Hematopoietic multipotent progenitor cell treated with erythropoietin and hydrocortisone succinate and interleukin-3 and kit ligand, for 15 days (in vitro differentiated cells): ENCODE data around the gene GPC5.

Experiments
- DNase-seq: peaks from one replicate; pipeline ENCODE4 v3.0.0-alpha.2; 2015; ENCODE audit warnings: low spot score

GPC5 gene

GRCh38 chr13:91595677-91596076 lies 197.3 kb downstream of the GPC5 start:
- no peak for DNase-seq

- DNase-seq = no peak
These were observed 198.4 kb downstream of the GPC5 start for GRCh38 chr13:91596842-91597241.

- no peak for DNase-seq
These were observed 200.2 kb downstream of the GPC5 start for GRCh38 chr13:91598655-91599054.

DNA sequence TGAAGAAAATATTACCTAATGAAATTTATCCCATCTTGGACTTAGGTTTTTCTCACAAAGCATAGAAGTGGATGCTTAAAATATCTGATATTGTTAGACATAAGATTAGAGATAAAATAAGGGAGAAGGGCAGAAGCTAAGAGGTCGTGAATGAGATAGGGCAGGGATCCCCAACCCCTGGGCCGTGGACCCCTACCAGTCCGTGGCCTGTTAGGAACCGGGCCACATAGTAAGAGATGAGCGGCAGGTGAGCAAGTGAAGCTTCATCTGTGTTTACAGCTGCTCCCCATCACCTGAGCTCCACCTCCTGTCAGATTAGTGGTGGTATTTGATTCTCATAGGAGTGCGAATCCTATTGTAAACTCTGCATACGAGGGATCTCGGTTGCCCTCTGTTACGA lies 202.9 kb downstream of the GPC5 start:
- no peak for DNase-seq

GRCh38 chr13:91601807-91602206 lies 203.4 kb downstream of the GPC5 start:
- no peak for DNase-seq

GRCh38 chr13:91609353-91609752 lies 210.9 kb downstream of the GPC5 start:
- DNase-seq = no peak

- no peak for DNase-seq
These were observed 219.9 kb downstream of the GPC5 start for GRCh38 chr13:91618315-91618714.

DNA sequence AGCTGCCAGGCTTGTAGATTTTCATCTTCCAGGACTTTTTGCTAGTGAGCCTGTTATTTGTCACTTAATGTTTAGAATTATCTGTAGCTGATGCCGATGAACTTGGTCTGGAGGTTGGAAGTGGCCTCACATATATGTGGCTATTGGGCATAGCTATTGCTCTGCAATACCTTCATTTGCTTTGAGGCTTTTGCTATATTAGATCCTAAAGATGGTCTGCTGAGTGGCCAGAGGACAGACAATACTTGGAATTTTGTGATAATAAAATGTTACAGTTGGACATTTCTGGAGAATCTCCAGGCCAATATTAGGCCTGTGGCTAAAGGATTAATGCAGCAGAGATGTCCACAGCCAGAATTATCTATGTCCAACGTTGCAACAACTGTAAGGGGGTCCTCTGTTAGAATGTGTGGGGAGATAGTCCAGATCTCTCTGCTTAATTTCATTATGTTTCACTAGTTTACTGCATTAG lies 222.3 kb downstream of the GPC5 start:
- DNase-seq = no peak

GRCh38 chr13:91621161-91621560 lies 222.7 kb downstream of the GPC5 start:
- DNase-seq = no peak

DNA sequence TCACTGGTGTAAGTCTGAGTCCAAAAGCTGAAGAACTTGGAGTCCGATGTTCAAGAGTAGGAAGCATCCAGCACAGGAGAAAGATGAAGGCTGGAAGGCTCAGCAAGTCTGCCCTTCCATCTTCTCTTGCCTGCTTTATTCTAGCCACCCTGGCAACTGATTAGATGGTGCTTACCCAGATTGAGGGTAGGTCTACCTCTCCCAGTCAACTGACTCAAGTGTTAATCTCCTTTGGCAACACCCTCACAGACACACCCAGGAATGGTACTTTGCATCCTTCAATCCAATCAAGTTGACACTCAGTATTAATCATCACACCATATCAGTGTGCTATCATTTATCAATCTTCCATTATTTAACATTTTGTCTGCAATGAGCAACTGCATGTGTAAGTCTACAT lies 223.5 kb downstream of the GPC5 start:
- DNase-seq = no peak

GRCh38 chr13:91622778-91623550 lies 224.5 kb downstream of the GPC5 start:
- no peak for DNase-seq

- no peak for DNase-seq
These were observed 229.7 kb downstream of the GPC5 start for GRCh38 chr13:91627952-91628739.

GRCh38 chr13:91630946-91631345 lies 232.5 kb downstream of the GPC5 start:
- DNase-seq = no peak

DNA sequence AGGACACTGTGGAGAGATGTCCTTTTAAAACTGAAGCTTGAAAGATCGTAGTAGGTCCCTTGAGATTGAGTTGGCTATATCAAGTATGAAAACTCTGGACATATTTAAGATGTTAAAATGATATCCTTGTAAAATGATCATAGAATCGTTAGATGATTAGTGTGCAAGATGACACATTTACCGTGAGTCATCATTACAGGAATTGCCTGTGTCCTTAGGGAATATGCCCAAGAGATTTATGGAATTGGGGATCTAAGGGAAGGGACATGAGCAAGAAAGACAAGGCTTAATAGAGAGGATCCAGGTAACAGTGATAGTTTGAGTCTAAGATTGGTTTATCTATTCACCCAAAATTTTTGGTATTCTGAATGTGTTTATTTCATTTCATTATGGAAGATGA lies 233.7 kb downstream of the GPC5 start:
- no peak for DNase-seq

- no peak for DNase-seq
These were observed 240.9 kb downstream of the GPC5 start for GRCh38 chr13:91639330-91639729.

- DNase-seq = no peak
These were observed 245.0 kb downstream of the GPC5 start for GRCh38 chr13:91643394-91643793.

GRCh38 chr13:91644806-91645205 lies 246.4 kb downstream of the GPC5 start:
- no peak for DNase-seq

DNA sequence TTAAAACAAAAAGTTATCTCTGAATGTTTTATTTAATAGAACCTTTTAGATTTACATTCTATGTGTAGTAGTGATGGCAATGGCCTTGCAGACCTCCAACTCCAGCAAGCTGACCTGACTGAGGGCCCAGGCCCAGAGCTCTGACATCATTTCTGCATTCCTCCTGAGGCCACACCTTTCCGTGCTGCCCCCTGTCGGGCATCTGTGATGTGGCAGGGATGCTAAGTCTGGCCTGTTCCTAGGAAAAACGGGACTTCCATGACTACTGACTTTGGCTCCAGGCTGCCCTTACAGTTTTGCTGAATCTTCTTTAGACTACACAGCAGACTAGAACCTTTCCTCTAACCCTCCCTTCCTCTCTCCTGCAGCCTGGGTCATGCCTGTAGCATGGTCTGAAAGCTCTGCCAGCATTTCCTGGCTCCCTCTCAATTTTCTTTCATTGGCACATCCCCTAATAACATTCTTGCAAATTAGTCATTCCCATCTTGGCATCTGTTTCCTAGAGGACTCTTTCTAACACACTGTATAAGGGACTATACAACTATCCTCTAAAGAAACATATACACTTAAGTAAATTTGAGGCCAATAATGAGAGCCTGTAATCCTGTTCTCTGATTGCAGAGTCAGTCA lies 249.1 kb downstream of the GPC5 start:
- no peak for DNase-seq

GRCh38 chr13:91648012-91648411 lies 249.6 kb downstream of the GPC5 start:
- DNase-seq = no peak

- no peak for DNase-seq
These were observed 251.0 kb downstream of the GPC5 start for GRCh38 chr13:91649456-91649855.

- no peak for DNase-seq
These were observed 254.2 kb downstream of the GPC5 start for GRCh38 chr13:91652404-91653301.

GRCh38 chr13:91655731-91656130 lies 257.3 kb downstream of the GPC5 start:
- no peak for DNase-seq
